NCI-H524 treated with DMSO at 0.1 percent for 48 hours (cell line): ENCODE results near the gene LSM14B.

Experiments used
- DNase-seq: peaks from one replicate; lab custom pipeline; 2025; lab: John Stamatoyannopoulos, UW

Gene LSM14B

GRCh38 chr20:62163986-62164762, 41.9 kb downstream of the LSM14B start:
- DNase-seq, result no peak

- DNase-seq, result no peak
Observed at GRCh38 chr20:62164879-62165761, 42.8 kb downstream of the LSM14B start.

GRCh38 chr20:62165762-62166399, 43.6 kb downstream of the LSM14B start:
- no peak for DNase-seq

- no peak for DNase-seq
Observed at GRCh38 chr20:62167474-62167873, 45.2 kb downstream of the LSM14B start.

- peak; percentile 95 for DNase-seq
Observed at GRCh38 chr20:62168061-62168460, 45.8 kb downstream of the LSM14B start.

- no peak for DNase-seq
Observed at GRCh38 chr20:62168890-62169435, 46.7 kb downstream of the LSM14B start.

GRCh38 chr20:62170536-62170935, 48.3 kb downstream of the LSM14B start:
- DNase-seq, result no peak

- no peak for DNase-seq
Observed at GRCh38 chr20:62171245-62171644, 49.0 kb downstream of the LSM14B start.

GRCh38 chr20:62172666-62173065, 50.4 kb downstream of the LSM14B start:
- DNase-seq, result no peak

GRCh38 chr20:62174021-62174804, 51.9 kb downstream of the LSM14B start:
- DNase-seq, result no peak

- no peak for DNase-seq
Observed at GRCh38 chr20:62174870-62175624, 52.8 kb downstream of the LSM14B start.

- no peak for DNase-seq
Observed at GRCh38 chr20:62175711-62176110, 53.4 kb downstream of the LSM14B start.

GRCh38 chr20:62176866-62177265, 54.6 kb downstream of the LSM14B start:
- DNase-seq, result no peak

GRCh38 chr20:62177307-62177706, 55.0 kb downstream of the LSM14B start:
- no peak for DNase-seq

GRCh38 chr20:62178316-62179161, 56.3 kb downstream of the LSM14B start:
- DNase-seq, result no peak

- DNase-seq, result no peak
Observed at GRCh38 chr20:62179162-62179504, 56.9 kb downstream of the LSM14B start.

GRCh38 chr20:62181808-62182207, 59.5 kb downstream of the LSM14B start:
- no peak for DNase-seq

- DNase-seq, result peak; percentile 58
Observed at GRCh38 chr20:62182469-62183425, 60.5 kb downstream of the LSM14B start, which contains the start of gene MTG2. MTG2 (plus strand) TSS chr20:62183028; CDS start chr20:62193421, 10,393 bp downstream.
